Measurements from ENCODE around the gene GPR18. TPM values are rescaled to one million over a fixed set of nuclear protein-coding genes. Genes with fewer than 3 reads are reported as not detected.

The GPR18 gene
- total RNA-seq, 1 experiment from 2014 or later, result not detected

- intact Hi-C loops (cut with micrococcal nuclease), result no loop called here
- no peak for DNase-seq (ENCODE audit: low read depth, low spot score)
- BruUV-seq (replicated peaks), result no TSS peak
- H3K9me3 ChIP-seq (ENCODE audit: control insufficient read depth in 1 of 2, insufficient read depth in 1 of 2, low read depth in 1 of 2, low read length in 2 of 2), result no peaks in the 10 kb centered on the region
- no peaks in the 10 kb centered on the region for H3K27me3 ChIP-seq (ENCODE audit: insufficient read depth, low read length)
- RAD21 ChIA-PET (ENCODE audit: low non-redundant PET in 1 of 2, low total read pairs in 2 of 2, uncharacterized antibody in 2 of 2, unreplicated experiment in 2 of 2), result no interaction called here
- H4K20me1 ChIP-seq (ENCODE audit: insufficient read depth), result no peaks in the 10 kb centered on the region
- no peak overlapping the region for H3K9ac ChIP-seq (ENCODE audit: low read length)
- peaks cover 0 to 4% of the 10 kb centered on the region in 2 experiments; a peak in 1 of 4 replicates for H3K4me1 ChIP-seq (ENCODE audit: control insufficient read depth in 1 of 2, insufficient read depth in 2 of 2, low read length in 2 of 2)
- no peak overlapping the region for H3K4me2 ChIP-seq (ENCODE audit: low read length)
- 0 out of 4 replicates have a peak, but pooled peaks cover 0 to 4% of the 10 kb centered on the region in 2 experiments for H3K36me3 ChIP-seq (ENCODE audit: control insufficient read depth in 1 of 2, insufficient read depth in 2 of 2, low read length in 2 of 2)
- TF ChIP-seq SP1 (IDR thresholded peaks at IDR 0.05; ENCODE audit: low read depth), result no peak
- no peak for TF ChIP-seq ATF3 (IDR thresholded peaks at IDR 0.05)
- no peak for TF ChIP-seq JUND (IDR thresholded peaks at IDR 0.05)
- no peaks in the 10 kb centered on the region for H3K9me2 ChIP-seq (ENCODE audit: insufficient read depth)
- CTCF ChIA-PET, result interaction anchor here (1.2 to 6.7 kb wide), 4 partner anchors 17 to 176 kb away, joined by 3 to 90 read pairs (median 18); no protein-coding TSS in a partner anchor
- no peak overlapping the region for H3K4me3 ChIP-seq (replicated peaks in 1 of 2; ENCODE audit: low read depth in 1 of 2, low read length in 2 of 2)
- POLR2A ChIA-PET, result no interaction called here
- H3K79me2 ChIP-seq (ENCODE audit: insufficient read depth, low read length), result peaks cover 38% of the 10 kb centered on the region
- no peak overlapping the region for H2AFZ ChIP-seq (ENCODE audit: low read depth, low read length, poor library complexity, severe bottlenecking)
- ATAC-seq, result no peak
- H3K27ac ChIP-seq (ENCODE audit: low read depth, low read length), result no peak overlapping the region
Measured at GRCh38 chr13:99271249-99271648, 13.1 kb upstream of the GPR18 start.

- DNase-seq (ENCODE audit: low read depth, low spot score), result no peak
- CTCF ChIA-PET, result interaction anchor here (0.8 to 6.7 kb wide), 11 partner anchors 18 to 176 kb away, joined by 3 to 90 read pairs (median 4); partner anchors contain the start of gene UBAC2
- Histone ChIP-seq H4K20me1 (ENCODE audit: insufficient read depth) (no peaks in the 10 kb centered on the region), H3K27ac (ENCODE audit: low read depth, low read length) (no peak overlapping the region), H3K9me3 (ENCODE audit: control insufficient read depth in 1 of 2, insufficient read depth in 1 of 2, low read depth in 1 of 2, low read length in 2 of 2) (no peaks in the 10 kb centered on the region), H3K36me3 (ENCODE audit: control insufficient read depth in 1 of 2, insufficient read depth in 2 of 2, low read length in 2 of 2) (0 out of 4 replicates have a peak, but pooled peaks cover 0 to 4% of the 10 kb centered on the region in 2 experiments), H3K9ac (ENCODE audit: low read length) (no peak overlapping the region), H3K4me2 (ENCODE audit: low read length) (no peak overlapping the region), H2AFZ (ENCODE audit: low read depth, low read length, poor library complexity, severe bottlenecking) (no peak overlapping the region), H3K9me2 (ENCODE audit: insufficient read depth) (no peaks in the 10 kb centered on the region), H3K4me3 (replicated peaks in 1 of 2; ENCODE audit: low read depth in 1 of 2, low read length in 2 of 2) (no peak overlapping the region), H3K79me2 (ENCODE audit: insufficient read depth, low read length) (peaks cover 33% of the 10 kb centered on the region), H3K27me3 (ENCODE audit: insufficient read depth, low read length) (no peaks in the 10 kb centered on the region), H3K4me1 (ENCODE audit: control insufficient read depth in 1 of 2, insufficient read depth in 2 of 2, low read length in 2 of 2) (peaks cover 0 to 4% of the 10 kb centered on the region in 2 experiments; a peak in 1 of 4 replicates)
- no peak for ATAC-seq
- RAD21 ChIA-PET (ENCODE audit: low non-redundant PET in 1 of 2, low total read pairs in 2 of 2, uncharacterized antibody in 2 of 2, unreplicated experiment in 2 of 2), result interaction anchor here in 1 of 2 experiments (1.5 kb wide), 1 partner anchor 167 kb away, joined by 6 read pairs; no protein-coding TSS in a partner anchor
- intact Hi-C loops (cut with micrococcal nuclease), result no loop called here
- no peak for TF ChIP-seq SIN3A (IDR thresholded peaks at IDR 0.05; ENCODE audit: low read depth)
- no peak for TF ChIP-seq POLR2A (IDR thresholded peaks at IDR 0.05; ENCODE audit: borderline replicate concordance, extremely low read depth, insufficient read depth, insufficient read length)
- TF ChIP-seq EGR1 (IDR thresholded peaks at IDR 0.05; ENCODE audit: low read depth), result no peak
- TF ChIP-seq RAD21 (IDR thresholded peaks at IDR 0.05; ENCODE audit: low read depth), result no peak
- BruUV-seq (replicated peaks), result no TSS peak
- POLR2A ChIA-PET, result interaction anchor here (1.0 kb wide), 1 partner anchor 69 kb away, joined by 3 read pairs; the partner anchor contains the start of gene UBAC2
Measured at GRCh38 chr13:99270518-99270917, 12.3 kb upstream of the GPR18 start.
